GM21786 (cell line): Measurements from ENCODE around the gene CHD1L.
"Not testable (repeated sequence)": the region's sequence is repeated elsewhere in the genome, so short reads cannot be mapped to it uniquely, and the experiment has no call there.

ENCODE experiments used
- ATAC-seq: cut with Tn5 transposase; IDR thresholded peaks from one replicate; pipeline ENCODE4 v1.9.1; 2021; ENCODE audit not compliant: unreplicated experiment

Gene CHD1L

DNA sequence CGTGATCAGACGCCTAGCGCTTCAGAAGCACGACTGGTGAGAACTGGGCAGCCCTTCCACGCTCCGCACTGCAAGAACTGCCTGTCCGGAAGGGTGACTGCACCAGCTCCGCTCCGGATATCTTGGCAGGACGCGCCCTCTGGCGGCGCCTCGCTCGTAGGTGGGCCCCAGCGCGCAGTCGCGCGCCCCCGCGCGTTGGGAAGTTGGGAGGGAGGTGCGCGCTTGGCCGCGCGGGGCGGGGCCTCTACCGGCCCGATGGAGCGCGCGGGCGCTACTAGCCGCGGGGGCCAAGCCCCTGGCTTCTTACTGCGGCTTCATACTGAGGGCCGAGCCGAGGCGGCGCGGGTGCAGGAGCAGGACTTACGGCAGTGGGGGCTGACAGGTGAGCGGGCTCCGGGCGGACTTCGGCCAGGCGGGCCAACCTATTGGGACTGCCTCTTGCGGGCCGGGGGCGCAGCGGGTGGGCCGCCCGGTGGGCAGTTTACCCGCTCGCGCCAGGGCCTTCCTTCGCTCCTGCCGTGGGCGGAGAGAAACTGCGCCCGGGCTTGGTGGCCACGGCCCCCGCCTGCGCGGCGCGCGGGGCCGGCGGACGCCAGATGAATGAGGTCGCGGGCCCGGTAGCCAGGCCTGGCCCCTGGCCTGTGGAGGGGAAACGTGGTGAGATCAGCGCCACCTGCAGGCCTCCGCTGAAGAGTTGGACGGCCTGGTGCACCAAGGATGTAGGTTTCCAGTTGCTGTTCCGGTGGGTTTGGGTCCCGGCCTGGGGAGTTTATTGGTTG lies at the start of gene CHD1L:
CHD1L (plus strand) TSS at position 236 of the 779 bp plus-strand sequence; CDS start at position 256, 20 bp downstream.
- peak; percentile 84 for ATAC-seq

DNA sequence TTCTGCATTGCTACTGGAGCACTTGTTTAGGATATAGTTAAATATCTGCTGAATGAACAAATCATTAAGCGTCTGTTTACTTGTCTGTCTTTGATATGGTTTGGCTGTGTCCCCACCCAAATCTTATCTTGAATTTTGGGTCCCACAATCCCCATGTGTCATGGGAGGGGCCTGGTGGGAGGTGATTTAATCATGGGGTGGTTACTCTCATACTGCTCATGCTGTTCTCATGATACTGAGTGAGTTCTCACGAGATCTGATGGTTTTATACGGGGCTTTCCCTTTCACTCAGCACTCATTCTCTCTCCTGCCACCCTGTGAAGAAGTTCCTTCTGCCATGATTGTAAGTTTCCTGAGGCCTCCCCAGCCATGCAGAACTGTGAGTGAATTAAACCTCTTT lies 45.2 kb upstream of the CHD1L start:
- ATAC-seq: not testable (repeated sequence)

DNA sequence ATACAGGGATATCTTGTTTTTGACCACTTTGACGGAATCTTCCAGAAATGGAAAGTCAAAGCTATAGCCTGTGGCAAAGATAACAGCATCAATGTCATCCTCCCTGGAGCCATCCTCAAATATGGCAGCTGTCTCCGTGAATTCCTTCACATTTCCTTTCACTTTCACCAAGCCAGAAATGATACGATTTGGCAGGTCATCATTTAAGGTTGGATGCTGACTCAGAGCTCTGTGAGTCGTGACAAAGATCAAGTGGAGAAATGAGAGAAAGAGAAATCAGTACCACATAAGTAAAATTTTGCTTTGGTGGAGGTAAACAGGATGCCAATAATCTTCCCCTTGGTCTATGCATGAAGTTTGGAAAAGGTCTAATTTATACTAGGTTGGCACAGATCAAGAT lies 41.2 kb upstream of the CHD1L start:
- ATAC-seq: no peak

DNA sequence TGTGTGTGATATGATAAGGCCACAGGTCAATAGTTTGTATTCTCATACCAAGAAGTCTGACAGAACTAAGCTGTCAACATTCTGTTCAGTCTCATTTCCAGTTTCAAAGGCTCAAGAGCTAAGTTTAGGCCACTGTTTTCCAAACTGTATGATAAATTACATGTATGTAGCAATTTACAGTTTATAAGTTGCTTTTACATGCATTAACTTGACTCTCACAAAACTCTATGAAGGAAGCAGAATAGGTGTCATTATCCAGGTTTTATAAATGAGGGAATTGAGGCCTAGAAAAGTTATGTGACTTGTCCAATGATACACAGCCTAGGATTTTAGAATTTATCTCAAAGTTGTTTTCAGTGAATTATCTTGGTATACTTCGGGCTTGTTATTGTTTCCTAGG lies 40.7 kb upstream of the CHD1L start:
- no peak for ATAC-seq

DNA sequence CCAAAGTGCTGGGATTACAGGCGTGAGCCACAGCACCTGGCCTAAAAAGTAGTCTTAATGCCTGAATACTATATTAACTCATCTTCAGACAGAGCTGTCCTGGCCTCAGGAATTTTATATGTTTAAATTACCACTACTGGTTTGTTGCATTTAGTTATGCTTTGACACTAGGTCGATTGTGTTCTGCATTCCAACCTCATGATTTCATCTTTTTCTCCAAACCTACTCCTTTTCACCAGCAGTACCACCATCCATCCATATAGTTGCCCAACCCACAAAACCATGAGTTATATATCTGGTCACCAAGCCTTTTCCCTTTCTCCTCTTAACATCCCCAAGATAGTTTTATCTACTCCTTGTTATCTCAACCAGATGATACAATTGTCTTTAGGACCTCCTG lies 39.9 kb upstream of the CHD1L start:
- no peak for ATAC-seq

DNA sequence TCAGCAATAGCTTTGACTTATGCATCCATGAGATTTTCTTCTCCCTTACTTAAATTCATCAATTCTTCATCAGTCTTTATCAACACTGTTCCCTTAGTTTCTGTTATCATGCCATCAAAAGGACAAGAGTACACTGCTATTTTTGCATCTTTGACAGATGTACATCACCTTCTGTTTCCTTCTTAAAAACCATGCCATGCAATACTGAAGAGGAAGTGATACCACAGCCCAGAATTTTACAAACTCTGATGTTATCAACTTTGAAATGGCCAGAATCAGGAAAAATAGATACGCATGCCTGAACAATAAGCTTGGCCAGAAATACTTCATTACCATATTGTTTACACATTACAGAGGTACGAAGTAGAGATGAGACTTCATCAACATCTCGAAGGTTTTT lies 38.4 kb upstream of the CHD1L start:
- no peak for ATAC-seq

DNA sequence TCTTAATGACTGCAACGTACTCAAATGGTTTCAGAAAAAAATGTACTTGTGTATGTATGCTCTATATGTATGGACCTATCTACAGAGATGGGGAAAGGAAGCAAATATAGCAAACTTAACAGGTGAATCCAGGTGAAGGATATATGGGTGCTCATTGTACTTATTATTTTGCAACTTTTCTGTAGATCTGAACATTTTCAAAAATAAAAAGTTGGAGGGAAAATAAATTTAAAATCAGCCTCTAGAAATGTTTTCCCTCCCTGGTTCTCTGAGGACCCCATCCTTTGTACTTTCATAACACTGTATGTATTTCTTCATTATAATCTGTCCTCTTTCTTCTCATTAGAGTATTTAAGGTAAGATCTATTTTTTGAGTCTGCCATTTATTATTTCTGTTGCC lies 35.3 kb upstream of the CHD1L start:
- no peak for ATAC-seq

DNA sequence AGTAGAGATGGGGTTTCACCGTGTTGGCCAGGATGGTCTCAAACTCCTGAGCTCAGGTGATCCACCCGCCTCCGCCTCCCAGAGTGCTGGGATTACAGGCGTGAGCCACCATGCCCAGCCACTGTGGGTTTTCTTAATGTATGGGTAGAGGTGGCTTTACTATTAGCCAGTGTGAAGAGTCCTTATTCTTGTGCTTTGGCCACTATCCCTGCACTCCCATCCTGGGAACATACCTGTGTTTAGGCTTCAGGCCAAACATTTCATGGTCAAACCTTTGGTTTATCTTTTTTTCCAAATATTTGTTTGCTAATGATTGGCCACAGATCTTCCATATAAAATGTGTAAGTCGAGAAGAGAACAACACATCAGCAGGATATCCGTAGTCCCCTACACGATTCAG lies 33.9 kb upstream of the CHD1L start:
- no peak for ATAC-seq

DNA sequence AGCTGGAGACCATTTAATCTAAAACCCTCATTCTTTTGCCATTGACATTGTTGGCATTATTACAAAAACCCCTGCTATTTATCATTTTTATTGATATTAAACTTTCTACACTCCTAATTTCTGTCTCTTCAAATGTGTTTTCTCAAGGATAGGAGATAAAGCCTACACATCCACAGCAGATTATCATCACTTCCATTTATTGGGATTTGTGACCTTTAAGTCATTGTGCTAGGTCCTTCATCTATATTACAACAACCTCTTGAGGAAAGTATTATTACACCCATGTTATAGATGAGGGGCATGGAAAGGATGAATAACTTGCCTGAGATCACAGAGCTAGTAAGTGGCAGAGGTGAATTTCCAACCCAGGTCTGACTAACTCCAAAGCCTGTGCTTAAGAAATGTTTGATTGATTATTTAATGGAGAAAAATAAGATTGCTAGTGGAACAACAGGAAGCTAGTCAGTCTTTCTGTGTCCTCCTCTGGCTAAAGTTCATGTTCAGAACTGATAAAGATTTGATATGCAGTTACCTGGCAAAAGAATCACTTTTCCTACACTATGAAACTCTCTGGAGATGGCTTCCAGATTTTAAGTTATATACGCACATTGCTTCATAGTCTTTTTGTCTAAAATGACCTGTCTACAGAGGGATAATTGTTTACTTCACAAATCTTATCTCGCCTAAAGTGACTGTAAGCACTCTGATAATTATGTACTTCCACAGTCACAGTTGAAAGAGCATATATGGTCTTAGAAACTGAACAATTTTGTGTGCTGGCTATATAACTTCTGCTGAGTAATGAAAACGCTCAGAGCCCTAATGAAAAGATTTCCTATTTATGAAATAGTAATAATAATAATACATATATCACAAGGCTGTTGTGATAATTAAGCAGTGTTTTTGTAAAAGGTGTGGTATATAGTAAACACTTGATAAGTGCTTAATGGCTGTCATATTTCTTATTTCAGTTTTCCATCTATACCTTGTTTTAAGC lies 32.4 kb upstream of the CHD1L start:
- ATAC-seq: no peak

DNA sequence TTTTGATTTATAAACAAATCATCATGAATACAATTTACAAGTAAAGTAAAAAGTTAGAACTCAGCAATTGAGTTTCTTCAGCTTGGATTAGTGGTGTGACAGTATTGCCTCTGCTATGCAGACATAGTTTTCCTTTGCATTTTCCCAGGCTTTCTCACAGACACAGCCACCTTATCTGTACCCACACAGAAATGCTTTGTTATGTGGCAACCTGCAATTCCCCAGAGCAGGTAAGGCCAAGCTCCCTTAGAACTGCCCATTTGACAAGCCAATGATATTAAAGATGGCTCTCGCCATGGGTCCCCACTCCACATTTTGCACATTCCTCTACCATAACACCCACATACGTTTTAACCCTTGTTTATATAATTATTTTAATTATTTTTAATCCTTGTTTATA lies 31.5 kb upstream of the CHD1L start:
- ATAC-seq: no peak

DNA sequence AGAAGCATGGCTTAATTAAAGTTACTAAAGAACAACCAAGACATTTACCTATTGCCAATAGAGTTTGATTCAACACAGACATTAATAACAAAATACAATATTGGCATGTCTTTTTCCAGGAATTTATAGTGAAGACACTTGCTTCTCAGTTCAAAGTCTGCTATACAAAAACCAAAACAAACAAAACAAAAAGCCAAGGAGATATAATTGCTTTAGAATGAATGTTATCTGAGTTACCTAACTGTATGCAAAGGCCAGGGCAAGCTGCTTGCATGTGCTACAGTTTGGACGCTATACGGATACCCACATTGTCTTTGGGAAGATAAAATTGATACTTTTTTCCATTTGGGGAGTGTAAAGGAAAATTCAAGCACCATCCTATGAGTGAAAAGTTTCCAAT lies 30.9 kb upstream of the CHD1L start:
- no peak for ATAC-seq

DNA sequence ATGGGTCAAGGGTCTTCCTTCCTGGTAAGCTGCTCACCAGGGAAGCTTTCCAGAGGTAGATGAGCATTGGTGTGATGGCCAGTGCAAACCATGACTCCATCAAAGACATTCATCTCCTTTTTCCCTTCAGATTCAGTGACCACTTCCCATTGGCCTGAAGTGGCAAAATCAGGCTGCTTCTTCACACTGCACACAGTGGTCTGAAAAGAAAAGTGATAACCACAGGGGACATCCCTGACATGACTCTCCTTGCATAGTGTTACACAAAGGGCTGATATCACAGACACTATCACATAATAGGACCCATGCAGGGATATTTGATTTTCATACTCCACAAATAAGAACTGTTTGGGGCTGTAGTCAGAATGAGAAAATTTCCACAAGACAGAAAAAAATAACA lies 29.2 kb upstream of the CHD1L start:
- no peak for ATAC-seq

DNA sequence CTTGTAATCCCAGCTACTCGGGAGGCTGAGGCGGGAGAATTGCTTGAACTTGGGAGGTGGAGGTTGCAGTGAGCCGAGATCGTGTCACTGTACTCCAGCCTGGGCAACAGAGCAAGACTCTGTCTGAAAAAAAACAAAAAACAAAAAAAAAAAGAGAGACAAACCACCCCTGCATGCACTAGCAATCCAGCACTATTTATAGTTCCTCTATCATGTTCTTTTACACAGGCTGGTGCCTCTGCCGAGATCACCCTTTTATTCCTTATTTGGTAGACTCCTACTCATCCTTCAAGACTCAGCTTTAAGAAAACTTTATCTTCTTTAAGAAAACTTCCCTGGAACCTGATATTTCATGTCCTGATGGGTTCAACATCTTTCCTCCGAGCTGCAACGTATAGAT lies 28.2 kb upstream of the CHD1L start:
- ATAC-seq: no peak

DNA sequence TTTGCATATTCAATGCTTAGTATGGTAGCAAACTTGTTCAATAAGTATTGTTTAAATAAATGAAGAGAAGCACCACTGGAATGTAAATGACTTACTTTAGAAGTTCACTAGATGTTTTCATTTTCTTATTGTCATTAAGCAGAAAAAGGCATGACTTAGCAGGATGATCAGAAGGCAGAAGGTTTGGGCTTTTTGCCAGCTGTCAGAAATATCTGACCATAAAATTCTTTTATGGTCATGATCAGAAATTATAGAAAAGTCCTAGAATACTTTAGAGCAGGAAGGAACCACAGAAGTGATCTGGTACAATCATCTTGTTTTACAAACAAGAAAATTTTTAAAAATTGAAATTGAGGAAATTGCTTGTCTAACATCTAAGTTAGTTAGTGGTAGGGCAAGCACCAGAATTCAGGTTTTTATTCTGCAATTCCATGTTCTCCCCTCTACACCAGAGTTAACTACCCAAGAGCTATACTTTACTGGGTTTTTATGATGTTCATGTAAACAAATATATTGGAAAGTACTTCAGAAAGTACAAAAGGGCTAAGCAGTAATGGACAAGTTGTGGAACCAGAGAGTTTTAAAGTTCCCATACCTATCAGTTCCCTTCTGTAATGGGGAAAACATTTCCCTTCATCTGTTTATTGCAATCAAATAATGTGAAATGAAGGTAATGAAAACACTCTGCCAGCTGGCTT lies 27.5 kb upstream of the CHD1L start:
- ATAC-seq: no peak

DNA sequence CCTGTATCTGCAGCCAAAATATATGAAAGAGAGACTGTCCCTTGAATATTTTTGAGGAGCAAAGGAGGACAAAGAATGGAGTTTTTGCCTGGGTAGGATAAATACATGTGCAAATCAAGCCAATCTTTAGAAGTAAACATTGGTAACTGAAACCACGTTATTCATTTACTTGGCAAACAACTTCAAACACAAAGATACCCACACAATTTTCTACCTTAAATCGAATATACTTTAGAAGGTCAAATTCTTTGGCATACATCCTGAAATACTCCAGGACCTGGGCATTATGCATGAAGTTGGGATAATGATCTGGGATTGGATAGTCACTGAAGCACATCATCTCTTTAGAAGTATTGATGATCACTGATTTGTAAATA lies 27.0 kb upstream of the CHD1L start:
- ATAC-seq: no peak

DNA sequence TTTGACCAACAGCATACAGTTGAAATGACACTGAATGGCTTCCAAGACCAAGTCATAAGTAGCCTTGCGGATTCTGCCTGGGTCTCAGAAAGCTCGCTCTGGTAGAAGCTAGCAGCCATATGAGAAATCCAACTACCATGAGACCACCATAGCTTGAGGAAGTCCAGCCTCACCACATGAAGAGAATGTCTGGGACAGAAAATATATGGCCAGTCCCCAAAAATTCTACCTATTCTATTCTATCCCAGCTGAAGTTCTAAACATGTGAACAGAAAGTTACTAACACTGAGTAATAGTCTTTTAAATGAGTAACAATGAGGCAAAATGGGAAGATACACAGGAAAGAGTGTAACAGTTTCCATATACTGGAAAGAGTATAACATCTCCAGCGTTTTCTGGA lies 26.4 kb upstream of the CHD1L start:
- ATAC-seq: no peak

DNA sequence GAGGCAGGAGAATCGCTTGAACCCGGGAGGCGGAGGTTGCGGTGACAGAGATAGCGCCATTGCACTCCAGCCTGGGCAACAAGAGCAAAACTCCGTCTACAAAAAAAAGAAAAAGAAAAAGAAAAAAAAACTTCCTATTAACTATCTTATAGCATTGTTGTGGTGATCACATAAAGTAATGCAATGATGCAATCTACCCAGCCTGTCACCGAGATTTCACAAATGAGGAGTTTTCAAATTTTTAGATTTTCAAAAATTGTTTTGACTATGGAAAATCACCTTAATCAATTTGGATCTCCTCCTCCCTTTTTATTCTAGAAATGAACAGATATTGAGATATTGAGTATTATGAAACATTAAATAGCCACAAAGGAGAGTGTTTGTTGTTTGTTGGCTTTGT lies 25.3 kb upstream of the CHD1L start:
- no peak for ATAC-seq

DNA sequence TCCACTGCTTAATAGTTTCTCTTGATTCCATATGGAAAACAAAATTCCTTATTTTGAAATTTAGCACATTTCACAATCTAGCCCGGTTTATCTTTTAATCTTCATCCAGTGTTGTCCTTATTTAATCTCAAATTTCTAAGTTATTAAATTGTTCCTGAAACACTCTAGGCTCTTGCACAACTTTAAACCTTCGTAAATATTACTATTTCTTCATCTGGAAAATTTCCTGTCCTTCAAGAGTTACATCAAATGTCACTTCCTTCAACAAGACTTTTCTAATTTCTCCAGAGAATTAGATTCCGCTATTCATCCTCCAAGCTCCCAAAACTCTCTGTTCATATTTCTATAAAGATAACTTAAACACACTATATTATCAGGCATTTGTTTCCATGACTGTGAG lies 23.9 kb upstream of the CHD1L start:
- no peak for ATAC-seq

DNA sequence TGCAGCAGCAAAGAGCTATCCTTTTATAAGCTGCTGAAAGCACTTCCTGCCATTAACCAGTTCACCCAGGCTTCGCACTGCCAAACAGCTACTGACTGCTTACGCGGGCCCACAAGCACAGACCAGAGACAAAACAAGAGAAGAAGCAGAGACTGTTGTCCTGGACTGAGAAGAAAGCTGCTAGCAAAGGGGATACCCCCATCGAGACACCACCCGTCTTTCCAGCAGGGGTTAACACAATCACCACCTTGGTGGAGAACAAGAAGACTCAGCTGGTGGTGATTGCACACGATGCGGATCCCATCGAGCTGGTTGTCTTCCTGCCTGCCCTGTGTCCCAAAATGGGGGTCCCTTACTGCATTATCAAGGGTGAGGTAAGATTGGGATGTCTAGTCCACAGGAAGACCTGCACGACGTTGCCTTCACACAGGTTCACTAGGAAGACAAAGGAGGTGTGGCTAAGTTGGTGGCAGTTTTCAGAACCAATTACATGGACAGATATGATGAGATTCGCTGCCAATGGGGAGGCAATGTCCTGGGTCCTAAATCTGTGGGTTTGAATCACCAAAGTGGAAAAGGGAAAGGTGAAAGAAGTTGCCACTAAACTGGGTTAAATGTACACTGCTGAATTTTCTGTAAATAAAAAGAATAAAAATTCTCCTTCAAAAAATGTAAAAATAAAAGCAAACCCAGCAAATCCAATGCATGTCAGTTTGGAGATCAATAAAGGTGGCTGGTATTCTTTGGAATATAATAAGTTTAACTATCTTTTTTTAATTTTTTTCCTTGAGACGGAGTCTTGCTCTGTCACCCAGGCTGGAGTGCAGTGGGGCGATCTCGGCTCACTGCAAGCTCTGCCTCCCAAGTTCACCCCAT lies 18.5 kb upstream of the CHD1L start:
- no peak for ATAC-seq

DNA sequence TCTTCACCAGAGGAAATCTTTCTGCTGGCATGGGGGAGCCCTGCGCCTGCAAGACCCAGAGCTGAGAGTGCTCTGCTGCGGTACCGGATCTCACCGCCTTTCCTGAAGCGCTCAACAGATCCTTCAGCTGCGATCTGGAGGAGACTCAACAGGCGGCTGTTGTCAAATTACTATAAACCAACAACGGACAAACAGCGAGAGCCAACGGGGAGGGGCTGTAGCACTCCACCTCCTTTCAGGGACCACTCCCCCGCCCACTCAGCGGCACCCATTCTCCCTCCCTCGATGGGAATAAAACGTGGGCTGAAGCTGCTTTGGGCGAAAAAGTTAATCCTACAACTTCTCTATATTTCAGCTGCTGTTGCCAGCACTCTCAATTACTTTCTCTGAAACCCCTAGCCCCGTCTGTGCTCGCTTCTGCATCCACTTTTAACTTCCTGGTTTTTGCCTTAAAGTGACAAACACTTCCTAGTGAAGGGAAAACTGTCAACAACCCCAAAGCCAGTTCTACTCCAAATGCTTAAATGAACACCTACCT lies 17.2 kb upstream of the CHD1L start, which contains the start of gene FMO5:
FMO5 (minus strand) TSS at position 147 of the 538 bp plus-strand sequence. CDS start 310 bp downstream, outside the sequence.
- peak; percentile 76 for ATAC-seq
